Glutamatergic neuron (in vitro differentiated cells): ENCODE results near the gene BPNT1. TPM values are rescaled to one million over a fixed set of nuclear protein-coding genes. Genes with fewer than 3 reads are reported as not detected.

Source experiments
- DNase-seq: peaks from one replicate; pipeline ENCODE4 v3.0.0; 2022
- H3K27ac Mint-ChIP-seq: one replicate; pipeline ENCODE4 v1.8.0; 2020; ENCODE audit warnings: mild to moderate bottlenecking, mixed read lengths, inconsistent platforms; ENCODE audit not compliant: unreplicated experiment
- H3K27me3 Mint-ChIP-seq: one replicate; pipeline ENCODE4 v1.8.0; 2020; ENCODE audit warnings: mild to moderate bottlenecking, moderate library complexity, mixed read lengths, inconsistent platforms; ENCODE audit not compliant: unreplicated experiment
- H3K36me3 Mint-ChIP-seq: one replicate; pipeline ENCODE4 v1.8.0; 2020; ENCODE audit warnings: mild to moderate bottlenecking, mixed read lengths, inconsistent platforms; ENCODE audit not compliant: unreplicated experiment
- H3K4me1 Mint-ChIP-seq: one replicate; pipeline ENCODE4 v1.8.0; 2020; ENCODE audit warnings: mild to moderate bottlenecking, low read depth, mixed read lengths, inconsistent platforms; ENCODE audit not compliant: unreplicated experiment
- H3K4me3 Mint-ChIP-seq: one replicate; pipeline ENCODE4 v1.8.0; 2020; ENCODE audit warnings: mild to moderate bottlenecking, mixed read lengths, inconsistent platforms; ENCODE audit not compliant: unreplicated experiment
- H3K9me3 Mint-ChIP-seq: one replicate; pipeline ENCODE4 v1.8.0; 2020; ENCODE audit warnings: mild to moderate bottlenecking, moderate library complexity, mixed read lengths, inconsistent platforms; ENCODE audit not compliant: unreplicated experiment
- total RNA-seq: library from RNA; stranded (reverse); fragmentation: NEBNext Ultra II Directional; extraction: Animal tissue kit (Norgen Biotek cat#: 25700); gene quantifications from one replicate; pipeline ENCODE4 v1.2.1, GENCODE V29; 2021; ENCODE audit not compliant: unreplicated experiment
- TF ChIP-seq, protein P1 (sequence below): fragments of 200-600 bp; sonication (generic); IDR thresholded peaks from one replicate; pipeline ENCODE4 v1.5.0; 2021; ENCODE audit not compliant: partially characterized antibody, unreplicated experiment

The BPNT1 gene
- total RNA-seq, 1 donor from 2014 or later = 26.0 TPM

DNA sequence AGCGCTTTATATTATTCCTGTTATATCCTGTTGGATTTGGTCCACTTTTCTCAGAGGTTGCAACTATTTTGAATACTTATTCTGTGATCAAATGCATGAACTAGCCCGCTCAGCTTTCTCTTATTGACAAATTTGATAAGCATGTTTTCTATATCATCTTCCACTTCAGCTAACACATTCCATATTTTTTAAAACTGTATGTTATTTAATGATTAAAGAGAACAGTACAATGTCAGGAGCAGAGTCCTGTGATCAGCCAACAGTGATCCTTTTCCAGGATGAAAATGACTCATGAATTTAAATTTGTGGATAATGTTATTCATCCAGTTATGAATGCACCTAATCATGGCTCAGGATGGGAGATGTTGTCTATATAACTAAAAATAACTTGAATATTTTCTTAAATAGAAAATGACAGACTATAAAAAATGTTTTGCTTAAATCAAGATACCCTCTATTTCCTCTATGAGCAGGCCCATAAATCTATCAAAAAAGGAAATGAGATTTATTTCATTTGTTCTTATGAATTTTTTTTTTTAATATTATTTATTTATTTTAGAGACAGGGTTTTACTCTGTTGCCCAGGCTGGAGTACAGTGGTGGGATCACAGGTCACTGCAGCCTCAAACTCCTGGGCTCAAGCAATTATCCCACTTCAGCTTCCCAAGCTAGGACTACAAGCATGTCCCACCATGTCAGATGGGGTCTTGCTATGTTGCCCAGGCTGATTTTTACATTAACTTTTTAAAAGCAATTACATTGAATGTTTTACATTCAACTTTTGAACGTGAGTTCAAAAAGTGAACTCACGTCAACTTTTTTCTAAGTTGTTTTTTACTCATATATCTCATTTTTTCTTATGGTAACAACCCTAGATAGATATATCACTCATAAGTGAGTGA is 12.5 kb downstream of the BPNT1 start:
- H3K27ac Mint-ChIP-seq = no peak overlapping the region
- no peaks in the 10 kb centered on the region for H3K36me3 Mint-ChIP-seq
- H3K27me3 Mint-ChIP-seq = no peaks in the 10 kb centered on the region
- DNase-seq = no peak
- H3K9me3 Mint-ChIP-seq = no peaks in the 10 kb centered on the region
- H3K4me1 Mint-ChIP-seq = no peaks in the 10 kb centered on the region
- no peak overlapping the region for H3K4me3 Mint-ChIP-seq
- TF ChIP-seq, protein P1, sequence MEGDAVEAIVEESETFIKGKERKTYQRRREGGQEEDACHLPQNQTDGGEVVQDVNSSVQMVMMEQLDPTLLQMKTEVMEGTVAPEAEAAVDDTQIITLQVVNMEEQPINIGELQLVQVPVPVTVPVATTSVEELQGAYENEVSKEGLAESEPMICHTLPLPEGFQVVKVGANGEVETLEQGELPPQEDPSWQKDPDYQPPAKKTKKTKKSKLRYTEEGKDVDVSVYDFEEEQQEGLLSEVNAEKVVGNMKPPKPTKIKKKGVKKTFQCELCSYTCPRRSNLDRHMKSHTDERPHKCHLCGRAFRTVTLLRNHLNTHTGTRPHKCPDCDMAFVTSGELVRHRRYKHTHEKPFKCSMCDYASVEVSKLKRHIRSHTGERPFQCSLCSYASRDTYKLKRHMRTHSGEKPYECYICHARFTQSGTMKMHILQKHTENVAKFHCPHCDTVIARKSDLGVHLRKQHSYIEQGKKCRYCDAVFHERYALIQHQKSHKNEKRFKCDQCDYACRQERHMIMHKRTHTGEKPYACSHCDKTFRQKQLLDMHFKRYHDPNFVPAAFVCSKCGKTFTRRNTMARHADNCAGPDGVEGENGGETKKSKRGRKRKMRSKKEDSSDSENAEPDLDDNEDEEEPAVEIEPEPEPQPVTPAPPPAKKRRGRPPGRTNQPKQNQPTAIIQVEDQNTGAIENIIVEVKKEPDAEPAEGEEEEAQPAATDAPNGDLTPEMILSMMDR = no peak

DNA sequence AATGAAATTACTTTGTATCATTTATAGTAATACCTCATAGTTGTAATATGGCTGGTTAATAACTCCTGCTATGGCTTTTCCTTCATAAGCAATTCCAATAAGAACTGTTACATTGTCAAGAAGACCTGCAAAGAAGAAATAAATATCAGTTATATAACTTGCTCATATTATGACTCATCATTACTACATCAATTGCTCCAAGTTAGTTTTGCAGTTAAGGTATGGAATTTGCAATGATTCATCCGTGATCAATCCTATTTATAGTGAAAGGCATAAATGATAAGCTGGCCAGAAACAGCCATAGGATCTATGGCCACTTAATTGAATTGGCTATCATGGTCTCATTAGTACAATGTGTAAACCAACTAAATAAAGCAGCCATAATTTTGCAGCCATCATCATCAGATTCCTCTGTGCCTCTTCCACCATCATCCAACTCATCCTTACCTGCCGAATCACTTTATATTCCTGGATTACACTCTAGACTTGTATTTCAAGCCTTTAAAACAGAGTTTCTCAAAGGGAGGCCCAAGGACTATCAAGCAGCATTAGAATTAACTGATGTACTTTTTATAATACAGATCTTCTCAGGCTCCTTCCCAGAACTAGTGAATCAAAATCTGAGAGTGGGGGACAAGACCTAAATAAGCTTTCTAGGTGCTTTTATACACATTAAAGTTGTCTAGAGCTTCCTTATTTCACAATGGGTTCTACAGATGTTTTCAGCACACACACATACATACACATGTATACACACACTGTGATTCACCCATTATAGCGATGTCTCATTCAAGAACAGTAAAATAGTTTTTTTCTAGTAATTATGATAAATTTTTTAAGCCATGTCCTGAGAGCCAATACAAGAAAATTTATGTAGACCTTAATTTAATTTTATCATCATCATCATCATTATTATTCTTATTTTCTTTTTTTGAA is 22.1 kb downstream of the BPNT1 start:
- H3K27me3 Mint-ChIP-seq = no peaks in the 10 kb centered on the region
- TF ChIP-seq, protein P1 = no peak
- H3K36me3 Mint-ChIP-seq = no peaks in the 10 kb centered on the region
- no peak for DNase-seq
- H3K4me3 Mint-ChIP-seq = no peak overlapping the region
- H3K9me3 Mint-ChIP-seq = no peaks in the 10 kb centered on the region
- no peak overlapping the region for H3K27ac Mint-ChIP-seq
- H3K4me1 Mint-ChIP-seq = no peaks in the 10 kb centered on the region

DNA sequence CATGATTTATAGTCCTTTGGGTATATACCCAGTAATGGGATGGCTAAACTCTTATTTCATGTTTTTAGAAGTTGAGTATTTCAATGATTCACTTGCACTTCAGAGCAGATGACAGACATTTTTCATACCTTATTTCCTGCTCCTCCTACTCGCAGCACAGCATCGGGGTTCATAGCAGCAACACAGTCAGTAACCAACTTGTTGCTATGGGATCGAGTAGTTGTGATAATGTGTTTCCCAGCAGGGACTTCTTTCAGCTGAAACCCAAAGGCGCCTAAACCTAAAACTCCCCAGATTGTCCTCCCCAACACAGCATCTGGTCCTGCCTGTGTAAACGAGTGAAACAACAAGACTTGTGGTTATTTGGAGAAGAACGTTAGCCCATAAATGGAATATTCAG is 27.0 kb downstream of the BPNT1 start:
- no peak for DNase-seq
- H3K27me3 Mint-ChIP-seq = no peaks in the 10 kb centered on the region
- no peak overlapping the region for H3K27ac Mint-ChIP-seq
- no peaks in the 10 kb centered on the region for H3K4me1 Mint-ChIP-seq
- TF ChIP-seq, protein P1 = no peak
- no peaks in the 10 kb centered on the region for H3K36me3 Mint-ChIP-seq
- H3K9me3 Mint-ChIP-seq = no peaks in the 10 kb centered on the region
- no peak overlapping the region for H3K4me3 Mint-ChIP-seq

DNA sequence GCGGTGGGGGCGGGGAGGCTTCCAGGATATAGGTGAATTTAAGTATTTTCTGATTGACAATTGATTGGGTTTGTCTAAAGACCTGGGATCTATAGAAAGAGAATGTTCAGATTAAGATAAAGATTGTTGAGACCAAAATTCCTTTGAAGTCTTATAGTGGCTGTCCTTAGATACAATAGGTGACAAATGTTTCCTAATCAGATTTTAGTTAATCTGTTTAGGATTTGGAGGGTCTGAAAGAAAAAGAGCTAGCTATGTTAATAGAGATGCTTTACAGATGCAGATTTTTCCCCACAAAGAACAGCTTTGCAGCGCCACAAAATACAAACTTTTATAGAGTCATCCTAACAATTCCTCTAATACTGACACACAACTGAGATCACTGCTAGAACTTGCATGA is 28.7 kb downstream of the BPNT1 start:
- H3K9me3 Mint-ChIP-seq = no peaks in the 10 kb centered on the region
- H3K4me1 Mint-ChIP-seq = no peaks in the 10 kb centered on the region
- H3K4me3 Mint-ChIP-seq = no peak overlapping the region
- DNase-seq = no peak
- no peak overlapping the region for H3K27ac Mint-ChIP-seq
- TF ChIP-seq, protein P1 = no peak
- H3K27me3 Mint-ChIP-seq = no peaks in the 10 kb centered on the region
- no peaks in the 10 kb centered on the region for H3K36me3 Mint-ChIP-seq
